SU-DHL-6 (cell line): Measurements from ENCODE around the gene SLC13A4.

Experiments used
- CTCF ChIP-seq: fragments of 200-600 bp; sonication (generic); IDR thresholded peaks from one replicate; pipeline ENCODE4 v1.5.1; 2017; ENCODE audit warnings: antibody characterized with exemption, mild to moderate bottlenecking, low read length, moderate library complexity; ENCODE audit not compliant: insufficient read depth, poor library complexity, severe bottlenecking
- EZH2phosphoT487 ChIP-seq: fragments of 200-600 bp; sonication (generic), shearing (Covaris generic); conservative IDR thresholded peaks from 2 replicates; pipeline ENCODE4 v1.6.1; 2018; ENCODE audit warnings: mild to moderate bottlenecking, antibody characterized with exemption, low read length, moderate library complexity, mixed read lengths

GRCh38 chr7:135712182-135712782, 15.7 kb downstream of the SLC13A4 start:
- TF ChIP-seq CTCF = no peak
- TF ChIP-seq EZH2phosphoT487 = no peak
